ENCODE measurements around the gene FHOD3.

Gene FHOD3

DNA sequence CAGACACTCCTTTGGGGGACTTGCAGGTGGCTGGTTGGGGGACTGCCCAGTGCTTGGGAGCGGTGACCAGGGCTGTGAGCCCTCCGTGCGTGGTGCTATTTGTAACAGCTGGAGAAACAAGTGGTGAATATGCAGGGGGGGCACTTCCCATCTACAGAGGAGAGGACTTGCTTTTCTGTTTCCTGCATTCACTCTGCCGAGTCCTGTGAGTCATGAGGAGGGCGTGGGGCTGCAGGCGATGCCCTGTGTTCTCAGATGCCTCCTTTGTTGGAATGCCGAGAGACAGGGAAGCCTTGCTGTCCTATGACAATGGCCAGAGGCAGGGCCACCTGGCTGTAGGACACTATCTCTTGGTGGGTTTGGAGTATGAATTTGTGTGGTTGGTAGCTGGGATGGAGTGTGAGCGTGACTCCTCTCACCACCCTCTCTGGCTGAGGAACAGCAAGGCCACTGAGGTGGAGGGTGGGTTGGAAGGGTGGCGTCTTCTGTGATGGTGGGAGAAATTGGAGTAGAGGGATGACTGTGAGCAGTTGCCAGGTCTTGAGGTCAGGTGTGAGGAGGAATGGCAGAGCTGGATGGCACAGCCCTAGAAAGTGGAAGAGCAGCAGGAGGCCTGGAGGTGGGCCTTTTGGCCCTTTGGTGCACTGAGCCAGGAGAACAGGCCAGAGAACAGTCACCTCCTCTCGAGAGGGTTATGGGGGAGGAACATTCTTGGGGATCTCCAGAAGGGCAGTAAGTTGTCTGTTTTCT lies 24.3 kb downstream of the FHOD3 start:
- DNase-seq (ENCODE audit: low read depth in 2 of 2, low spot score in 1 of 2): no peak

DNA sequence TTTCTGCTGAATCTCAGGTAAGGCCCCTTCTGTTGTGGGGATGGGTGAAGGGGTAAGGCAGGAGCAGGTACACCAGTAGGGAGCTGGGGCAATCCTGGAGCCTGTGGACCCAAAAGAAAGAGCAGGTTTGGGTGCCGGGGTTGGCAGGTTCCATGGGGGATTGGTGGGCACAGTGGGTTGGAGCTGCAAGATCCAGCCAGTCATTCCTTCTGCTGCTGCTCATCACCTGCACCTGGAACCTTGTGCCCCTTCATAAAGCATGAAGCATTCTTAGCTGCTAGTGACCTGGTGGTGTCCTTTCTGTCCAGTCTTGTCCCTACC lies 24.9 kb downstream of the FHOD3 start:
- DNase-seq (ENCODE audit: low read depth in 2 of 2, low spot score in 1 of 2): no peak

- DNase-seq (ENCODE audit: low read depth in 2 of 2, low spot score in 1 of 2): no peak
These were observed 25.2 kb downstream of the FHOD3 start for GRCh38 chr18:36322734-36323133.

GRCh38 chr18:36323421-36323820 lies 25.9 kb downstream of the FHOD3 start:
- DNase-seq (ENCODE audit: low read depth in 2 of 2, low spot score in 1 of 2): no peak

GRCh38 chr18:36325846-36326245 lies 28.3 kb downstream of the FHOD3 start:
- no peak for DNase-seq (ENCODE audit: low read depth in 2 of 2, low spot score in 1 of 2)

GRCh38 chr18:36326771-36327170 lies 29.3 kb downstream of the FHOD3 start:
- DNase-seq (ENCODE audit: low read depth in 2 of 2, low spot score in 1 of 2): no peak

DNA sequence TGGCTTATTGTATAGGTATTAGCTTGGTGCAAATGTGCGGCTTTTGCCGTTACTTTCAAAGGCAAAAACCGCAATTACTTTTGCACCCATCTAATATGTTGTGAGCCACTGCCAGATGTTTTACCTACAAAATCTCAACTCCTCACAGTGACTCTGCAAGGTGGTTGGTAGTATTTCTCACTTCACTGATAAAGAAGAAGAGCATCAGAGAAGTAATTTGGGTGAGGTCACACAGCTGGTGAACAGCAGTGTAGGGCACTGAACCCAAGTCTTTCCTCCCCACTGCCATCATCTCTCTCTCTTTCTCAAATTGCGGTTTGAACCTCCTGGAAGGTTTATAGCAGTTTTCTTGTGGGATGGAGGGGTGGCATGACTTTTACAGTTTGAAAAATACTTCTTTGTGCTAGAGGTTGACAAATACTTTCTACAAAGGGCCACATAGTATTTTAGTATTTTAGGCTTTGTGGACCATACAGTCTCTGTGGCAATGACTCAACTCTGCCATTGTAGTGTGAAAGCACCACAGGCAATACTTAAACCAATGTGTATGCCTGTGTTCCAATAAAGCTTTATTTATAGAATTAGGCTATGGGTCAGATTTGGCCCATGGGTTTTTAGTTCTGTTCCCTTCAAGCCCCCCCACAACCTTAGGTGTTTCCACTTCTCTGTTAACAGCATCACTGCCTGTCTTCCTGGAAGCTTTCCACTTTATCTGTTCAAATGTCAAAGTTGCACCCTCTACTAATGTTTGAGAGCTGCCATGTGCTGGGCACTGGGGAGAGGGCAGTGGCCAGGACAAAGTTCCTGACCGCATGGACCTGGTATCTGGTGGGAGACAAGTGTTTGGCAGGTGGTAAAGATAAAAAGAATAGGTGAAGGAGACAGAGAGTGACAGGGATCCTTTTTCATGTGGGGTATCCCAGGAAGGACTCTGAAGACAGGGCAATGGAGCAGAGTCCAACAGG lies 30.1 kb downstream of the FHOD3 start:
- no peak for DNase-seq (ENCODE audit: low read depth in 2 of 2, low spot score in 1 of 2)

GRCh38 chr18:36328385-36328858 lies 30.9 kb downstream of the FHOD3 start:
- no peak for DNase-seq (ENCODE audit: low read depth in 2 of 2, low spot score in 1 of 2)

- DNase-seq (ENCODE audit: low read depth in 2 of 2, low spot score in 1 of 2): no peak
These were observed 31.4 kb downstream of the FHOD3 start for GRCh38 chr18:36328916-36329315.

DNA sequence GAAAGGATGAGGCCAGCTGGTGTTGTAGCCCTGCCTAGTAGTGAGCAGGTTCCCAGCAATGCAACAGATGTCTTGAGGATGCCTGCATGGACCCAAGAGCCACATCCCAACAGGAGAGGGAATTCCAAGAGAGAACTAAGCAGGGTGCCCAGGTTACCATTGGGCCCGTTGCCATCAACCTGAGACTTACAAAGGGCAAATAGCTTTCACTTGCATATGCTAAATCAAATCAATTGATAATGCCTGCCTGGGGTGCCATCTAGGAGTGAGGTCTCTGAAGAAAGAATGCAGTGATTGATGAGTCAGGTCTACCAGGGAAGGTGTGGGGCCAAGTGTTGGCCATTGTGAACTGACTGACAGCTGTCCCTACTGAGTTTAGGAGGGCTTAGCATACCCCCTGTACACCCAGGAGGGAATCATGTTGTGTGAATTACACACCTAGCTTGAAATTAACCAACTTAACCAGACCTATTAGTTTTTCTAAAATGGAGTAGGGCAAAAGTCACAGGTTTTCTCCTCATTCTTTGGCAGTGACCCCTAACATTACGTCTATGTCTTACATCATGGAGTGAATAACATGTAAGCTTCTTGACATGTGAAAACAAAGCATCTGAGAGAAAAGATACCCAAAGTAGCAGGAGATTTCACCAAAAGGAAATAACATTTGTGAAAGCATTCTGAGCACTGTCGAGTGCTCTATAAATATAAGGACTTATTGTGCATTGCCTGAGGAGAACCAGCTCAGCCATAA lies 32.3 kb downstream of the FHOD3 start:
- DNase-seq (ENCODE audit: low read depth in 2 of 2, low spot score in 1 of 2): no peak

GRCh38 chr18:36330435-36331052 lies 33.0 kb downstream of the FHOD3 start:
- DNase-seq (ENCODE audit: low read depth in 2 of 2, low spot score in 1 of 2): no peak

DNA sequence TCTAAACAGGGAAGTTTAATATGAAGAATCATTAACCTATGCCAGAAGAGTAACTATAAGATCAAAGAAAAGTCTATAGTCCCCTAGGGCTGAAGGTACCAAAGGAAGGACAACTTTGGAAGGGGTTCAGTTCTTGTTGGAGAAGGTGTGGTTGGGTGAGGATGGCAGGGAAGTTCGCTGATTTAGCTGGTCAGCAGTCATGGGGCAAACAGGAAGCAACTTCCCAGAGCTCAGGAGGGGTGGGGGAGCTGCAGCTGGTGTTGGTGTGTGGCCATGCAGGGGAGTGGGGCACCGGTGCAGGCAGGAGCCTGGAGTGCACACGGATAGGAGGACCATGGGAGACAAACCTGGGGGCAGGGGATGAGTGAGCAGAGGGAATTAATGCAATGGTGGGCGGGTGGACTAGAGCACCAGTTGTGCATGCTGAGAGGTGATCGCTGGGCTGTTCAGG lies 34.0 kb downstream of the FHOD3 start:
- no peak for DNase-seq (ENCODE audit: low read depth in 2 of 2, low spot score in 1 of 2)

- no peak for DNase-seq (ENCODE audit: low read depth in 2 of 2, low spot score in 1 of 2)
These were observed 35.9 kb downstream of the FHOD3 start for GRCh38 chr18:36333414-36333813.

GRCh38 chr18:36334798-36335197 lies 37.3 kb downstream of the FHOD3 start:
- no peak for DNase-seq (ENCODE audit: low read depth in 2 of 2, low spot score in 1 of 2)

GRCh38 chr18:36335476-36336279 lies 38.2 kb downstream of the FHOD3 start:
- DNase-seq (ENCODE audit: low read depth in 2 of 2, low spot score in 1 of 2): no peak

DNA sequence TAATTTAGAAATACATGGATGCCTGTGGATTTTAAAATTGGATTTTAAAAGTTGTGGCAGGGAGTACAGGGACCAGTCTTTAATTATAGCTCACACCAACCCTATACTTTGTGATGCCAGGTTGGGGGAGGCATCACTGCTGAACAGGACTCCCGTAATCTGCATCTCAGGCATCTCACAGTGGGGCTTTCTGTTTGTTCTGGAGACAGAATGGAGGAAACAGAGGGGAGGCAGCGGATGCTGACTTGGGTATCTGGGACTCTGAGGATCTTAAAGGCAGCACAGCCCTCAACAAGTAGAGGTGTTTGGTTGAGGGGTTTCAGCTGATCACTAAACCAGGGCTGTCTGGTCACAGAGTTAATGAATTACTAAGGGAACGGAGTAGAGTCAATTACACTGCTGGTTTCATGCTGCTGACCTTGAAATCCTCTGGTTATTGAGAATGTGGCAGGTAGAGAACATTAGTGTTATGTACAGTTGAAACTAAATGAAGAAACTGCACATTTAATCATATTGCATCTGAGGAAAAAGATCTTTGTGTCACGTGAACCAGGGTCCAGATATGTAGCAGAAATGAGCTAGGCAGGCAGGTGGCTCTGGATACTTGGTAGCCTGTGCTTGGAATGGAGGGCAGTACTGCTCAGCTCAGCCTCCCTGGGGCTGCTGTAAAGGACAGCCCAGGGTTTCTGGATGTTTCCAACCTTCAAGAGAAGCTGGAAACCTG lies 40.3 kb downstream of the FHOD3 start:
- DNase-seq (ENCODE audit: low read depth in 2 of 2, low spot score in 1 of 2): no peak

DNA sequence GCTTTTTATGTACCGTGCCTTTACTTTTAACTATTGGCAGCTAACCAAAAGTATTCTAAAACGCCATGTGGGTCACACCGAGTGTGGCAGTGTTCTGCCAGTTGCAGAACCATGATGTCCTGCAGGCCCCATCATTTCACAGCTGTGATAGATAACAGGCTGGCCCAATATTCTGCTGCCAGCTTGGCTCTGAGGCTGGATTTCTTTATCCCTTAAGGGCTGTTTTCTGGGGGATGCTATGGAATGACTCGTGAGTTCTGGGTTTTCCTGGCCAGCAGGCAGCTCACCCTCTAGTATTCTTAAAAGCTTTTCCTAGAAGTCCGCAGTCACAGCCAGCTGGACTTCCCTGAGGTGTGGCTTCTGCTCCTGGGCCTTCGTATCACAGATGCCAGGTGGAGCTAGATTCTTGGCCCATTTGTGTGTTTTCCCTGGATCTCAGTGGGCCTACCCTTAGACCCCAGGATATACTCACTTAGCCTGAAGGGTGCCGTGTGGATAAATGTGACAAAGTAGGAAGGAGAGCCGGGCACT lies 41.0 kb downstream of the FHOD3 start:
- no peak for DNase-seq (ENCODE audit: low read depth in 2 of 2, low spot score in 1 of 2)

DNA sequence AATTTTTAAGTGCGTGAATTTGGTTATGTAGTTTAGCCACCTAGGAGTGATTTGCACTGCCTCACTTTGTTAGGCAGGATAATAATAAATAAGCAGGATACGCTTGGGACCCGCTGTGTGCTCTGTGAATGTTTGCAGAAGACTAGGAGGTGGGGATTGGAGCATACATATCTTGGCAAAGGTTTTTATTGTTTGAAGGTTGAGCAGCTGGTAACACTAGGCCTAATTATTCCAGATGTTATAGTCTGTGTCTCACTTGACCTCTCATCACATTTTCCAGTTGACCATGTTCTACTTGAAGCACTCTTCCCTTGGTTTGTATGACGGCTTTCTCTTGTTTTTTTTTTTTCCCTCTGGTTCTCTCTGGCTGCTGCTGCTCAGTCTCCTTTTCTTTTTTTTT lies 42.7 kb downstream of the FHOD3 start:
- DNase-seq (ENCODE audit: low read depth in 2 of 2, low spot score in 1 of 2): no peak

- no peak for DNase-seq (ENCODE audit: low read depth in 2 of 2, low spot score in 1 of 2)
These were observed 44.4 kb downstream of the FHOD3 start for GRCh38 chr18:36341944-36342343.

Measured in stimulated activated CD8-positive, alpha-beta memory T cell treated with anti-CD3 and anti-CD28 coated beads, Interleukin-4, amount 100 ng/mL, for 1 hour (primary cell).